Choroid plexus epithelial cell (primary cell): ENCODE data around the gene CCDC85C.
A peak's percentile ranks its signal among the peaks of the same experiment; 100 is the strongest.

Experiments
- DNase-seq: peaks from one replicate; pipeline ENCODE4 v3.0.0-alpha.2; 2010; ENCODE audit warnings: low read depth
- H3K4me3 ChIP-seq: 2 replicates; pipeline ENCODE4 v1.5.1; 2011; ENCODE audit warnings: low read depth, mild to moderate bottlenecking, control low read depth, low read length, moderate library complexity
- CTCF ChIP-seq: conservative IDR thresholded peaks from 2 replicates; pipeline ENCODE4 v1.5.1; 2011; ENCODE audit warnings: low read depth, mild to moderate bottlenecking, control low read depth, inconsistent platforms, low read length, moderate library complexity

CCDC85C gene

GRCh38 chr14:99459481-99460100 lies 144.4 kb downstream of the CCDC85C start:
- TF ChIP-seq CTCF = no peak
- no peak for DNase-seq
- H3K4me3 ChIP-seq = no peak overlapping the region

DNA sequence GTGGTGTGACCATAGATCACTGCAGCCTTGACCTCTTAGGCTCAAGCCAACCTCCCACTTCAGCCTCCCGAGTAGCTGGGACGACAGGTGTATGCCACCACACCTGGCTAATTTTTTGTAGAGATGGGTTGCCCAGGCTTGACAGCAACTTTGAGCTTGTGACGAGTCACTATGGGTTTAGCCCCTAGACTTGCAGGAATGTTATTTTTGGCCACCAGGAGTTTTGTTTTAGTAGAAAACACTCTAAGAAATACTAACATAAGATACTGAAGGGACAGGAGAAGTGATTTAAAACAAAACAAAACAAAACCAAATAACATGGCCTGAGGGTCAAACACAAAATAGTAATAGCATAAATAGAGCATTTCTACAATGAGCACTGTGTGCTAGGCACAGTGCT lies 149.8 kb downstream of the CCDC85C start:
- no peak for TF ChIP-seq CTCF
- no peak overlapping the region for H3K4me3 ChIP-seq
- DNase-seq = peak; percentile 30

DNA sequence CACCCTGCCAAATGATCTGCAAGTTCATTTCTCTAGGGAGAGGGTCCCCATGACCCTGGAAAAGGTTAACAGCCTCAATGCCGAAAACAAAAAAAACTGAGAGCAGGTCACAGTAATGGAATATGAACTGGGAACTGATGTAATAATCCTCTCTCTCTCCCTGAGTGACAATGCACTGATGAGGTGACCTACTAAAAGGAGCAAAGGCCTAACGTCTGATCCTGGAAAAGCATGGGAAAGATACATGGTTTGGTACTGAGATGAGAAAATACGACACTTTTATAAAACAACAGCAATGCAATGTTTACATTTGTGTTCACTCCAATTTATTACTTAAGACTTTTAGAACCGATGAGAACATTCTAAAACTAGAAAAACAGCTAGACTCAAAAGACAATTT lies 151.0 kb downstream of the CCDC85C start:
- no peak for DNase-seq
- TF ChIP-seq CTCF = no peak

GRCh38 chr14:99451234-99451633 lies 152.8 kb downstream of the CCDC85C start:
- DNase-seq = no peak
- H3K4me3 ChIP-seq = no peak overlapping the region
- no peak for TF ChIP-seq CTCF

More for the DNA sequence above, 151.0 kb downstream of the CCDC85C start:
- no peak overlapping the region for H3K4me3 ChIP-seq

- H3K4me3 ChIP-seq = no peak overlapping the region
- no peak for TF ChIP-seq CTCF
- no peak for DNase-seq
These were observed 153.7 kb downstream of the CCDC85C start for GRCh38 chr14:99450266-99450665.
